Astrocyte of the spinal cord (primary cell): ENCODE measurements around the gene APBB2.

Experiments
- DNase-seq: peaks from one replicate; pipeline ENCODE4 v3.0.0; 2011; ENCODE audit warnings: low read depth, low spot score
- H3K4me3 ChIP-seq: 2 replicates; pipeline ENCODE4 v1.5.1; 2011; ENCODE audit warnings: low read depth, mild to moderate bottlenecking, low read length, moderate library complexity
- in situ Hi-C: cut with HindIII; loops from 2 replicates; pipeline ENCODE4 v1.10.0; 2017; ENCODE audit warnings: low sequenced_read_pairs
- TF ChIP-seq, protein P1 (sequence below): IDR thresholded peaks from 2 replicates; pipeline ENCODE4 v1.5.1; 2012; ENCODE audit warnings: low read depth, mild to moderate bottlenecking, low read length, inconsistent platforms

Gene APBB2

DNA sequence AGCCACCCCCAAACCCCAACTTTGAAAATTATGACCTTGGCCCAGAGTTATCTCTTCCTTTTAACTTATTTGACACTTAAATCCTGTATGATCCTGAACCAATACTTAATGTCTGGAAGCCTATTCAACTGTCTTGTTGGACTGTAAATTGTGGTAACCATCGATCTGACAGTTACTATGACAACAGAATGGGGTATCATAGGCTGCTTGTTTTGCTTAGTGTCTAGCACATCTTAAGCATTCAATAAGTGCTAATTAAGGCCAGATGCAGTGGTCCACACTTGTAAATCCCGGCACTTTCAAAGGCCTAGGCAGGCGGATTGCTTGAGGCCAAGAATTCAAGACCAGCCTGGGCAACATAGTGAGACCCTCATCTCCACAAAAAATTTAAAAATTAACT is 175.0 kb downstream of the APBB2 start:
- in situ Hi-C loops = no loop called here
- no peak for DNase-seq
- TF ChIP-seq, protein P1, sequence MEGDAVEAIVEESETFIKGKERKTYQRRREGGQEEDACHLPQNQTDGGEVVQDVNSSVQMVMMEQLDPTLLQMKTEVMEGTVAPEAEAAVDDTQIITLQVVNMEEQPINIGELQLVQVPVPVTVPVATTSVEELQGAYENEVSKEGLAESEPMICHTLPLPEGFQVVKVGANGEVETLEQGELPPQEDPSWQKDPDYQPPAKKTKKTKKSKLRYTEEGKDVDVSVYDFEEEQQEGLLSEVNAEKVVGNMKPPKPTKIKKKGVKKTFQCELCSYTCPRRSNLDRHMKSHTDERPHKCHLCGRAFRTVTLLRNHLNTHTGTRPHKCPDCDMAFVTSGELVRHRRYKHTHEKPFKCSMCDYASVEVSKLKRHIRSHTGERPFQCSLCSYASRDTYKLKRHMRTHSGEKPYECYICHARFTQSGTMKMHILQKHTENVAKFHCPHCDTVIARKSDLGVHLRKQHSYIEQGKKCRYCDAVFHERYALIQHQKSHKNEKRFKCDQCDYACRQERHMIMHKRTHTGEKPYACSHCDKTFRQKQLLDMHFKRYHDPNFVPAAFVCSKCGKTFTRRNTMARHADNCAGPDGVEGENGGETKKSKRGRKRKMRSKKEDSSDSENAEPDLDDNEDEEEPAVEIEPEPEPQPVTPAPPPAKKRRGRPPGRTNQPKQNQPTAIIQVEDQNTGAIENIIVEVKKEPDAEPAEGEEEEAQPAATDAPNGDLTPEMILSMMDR = no peak
- no peak overlapping the region for H3K4me3 ChIP-seq

DNA sequence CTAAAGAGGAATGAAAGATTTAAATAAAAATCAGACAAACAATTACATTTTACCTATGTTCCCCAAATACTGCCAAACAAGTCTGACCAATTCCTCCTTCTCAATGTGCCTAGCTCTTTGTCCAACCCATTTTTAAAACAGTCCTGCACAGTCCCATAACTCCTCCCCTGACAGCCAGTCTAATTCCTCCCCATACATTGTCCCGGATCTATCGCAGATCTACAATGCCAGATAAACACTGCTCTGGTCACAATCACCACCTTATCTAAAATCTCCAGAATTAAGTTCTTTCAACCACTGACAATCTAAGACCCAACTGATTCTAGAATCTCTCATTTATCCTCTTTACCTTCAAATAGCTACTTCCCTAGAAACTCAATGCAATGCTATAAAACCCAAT is 176.0 kb downstream of the APBB2 start:
- in situ Hi-C loops = no loop called here
- no peak overlapping the region for H3K4me3 ChIP-seq
- DNase-seq = no peak
- TF ChIP-seq, protein P1 = no peak

DNA sequence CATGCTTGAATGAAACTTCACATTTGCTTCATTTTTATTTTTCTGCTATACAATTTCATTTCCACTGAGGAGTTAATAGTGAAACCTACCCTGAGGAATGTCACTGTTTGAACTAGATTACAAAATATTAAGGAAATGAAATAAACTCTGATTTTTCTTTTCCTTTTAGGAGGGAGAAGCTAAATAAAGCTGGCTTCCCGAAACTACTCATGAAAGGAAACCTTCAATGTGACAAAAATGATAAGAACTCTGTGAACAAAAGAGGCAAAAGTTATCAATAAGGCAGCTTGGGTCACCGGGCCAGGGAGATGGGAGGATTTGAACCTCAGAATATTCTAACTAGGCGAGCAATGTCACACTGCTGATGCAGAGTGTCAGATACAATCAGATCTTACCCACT is 185.2 kb downstream of the APBB2 start:
- TF ChIP-seq, protein P1 = no peak
- no peak for DNase-seq
- in situ Hi-C loops = no loop called here
- H3K4me3 ChIP-seq = no peak overlapping the region

DNA sequence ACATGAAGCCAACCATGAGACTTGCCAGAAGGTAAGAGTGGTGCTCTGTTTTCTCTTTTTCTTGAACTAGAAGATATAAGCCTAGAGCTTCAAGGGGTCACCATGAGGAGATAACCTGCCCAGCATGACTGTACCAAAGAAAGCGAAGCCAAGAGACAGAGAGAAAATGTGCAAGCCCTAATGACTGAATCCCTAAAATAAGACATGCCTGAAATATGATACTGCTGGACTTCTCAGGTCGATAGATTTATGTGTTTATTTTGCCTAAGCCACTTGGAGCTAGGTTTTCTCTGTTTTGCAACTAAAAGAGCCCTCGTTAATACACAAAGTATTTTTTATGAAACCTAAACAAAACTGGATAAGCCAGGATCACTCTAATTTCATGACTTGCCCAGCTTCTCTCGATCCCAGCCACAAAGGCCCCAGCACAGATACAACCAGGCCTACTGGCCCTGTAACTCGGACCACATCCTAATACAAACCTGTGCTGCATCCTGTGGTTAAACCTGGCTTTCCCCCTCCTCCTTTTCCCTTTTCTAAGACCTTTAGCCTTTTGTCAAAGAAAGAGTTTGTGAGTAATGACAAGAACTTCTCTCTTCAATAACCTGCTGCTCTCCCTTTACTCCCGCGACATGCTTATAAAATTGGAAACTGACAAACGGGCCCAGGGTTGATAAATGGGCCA is 185.8 kb downstream of the APBB2 start:
- TF ChIP-seq, protein P1 = no peak
- in situ Hi-C loops = no loop called here
- DNase-seq = no peak
- H3K4me3 ChIP-seq = no peak overlapping the region

DNA sequence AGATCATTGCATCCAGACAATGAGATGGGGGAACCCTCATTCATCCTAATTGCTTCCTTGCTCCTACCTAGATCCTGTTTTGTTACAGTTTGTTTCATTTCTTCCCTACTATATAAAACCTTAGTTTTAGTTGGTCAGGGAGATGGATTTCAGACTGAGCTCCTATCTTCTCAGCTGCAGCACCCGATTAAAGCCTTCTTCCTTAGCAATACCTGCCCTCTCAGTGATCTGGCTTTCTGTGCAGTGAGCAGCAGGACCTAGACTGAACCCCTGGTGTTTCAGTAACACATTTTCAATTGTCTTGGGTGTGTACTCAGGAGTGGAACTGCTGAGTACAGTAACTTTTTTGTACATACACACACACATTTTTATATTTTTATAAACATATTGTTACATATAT is 187.4 kb downstream of the APBB2 start:
- TF ChIP-seq, protein P1 = no peak
- DNase-seq = no peak
- no peak overlapping the region for H3K4me3 ChIP-seq
- in situ Hi-C loops = no loop called here

DNA sequence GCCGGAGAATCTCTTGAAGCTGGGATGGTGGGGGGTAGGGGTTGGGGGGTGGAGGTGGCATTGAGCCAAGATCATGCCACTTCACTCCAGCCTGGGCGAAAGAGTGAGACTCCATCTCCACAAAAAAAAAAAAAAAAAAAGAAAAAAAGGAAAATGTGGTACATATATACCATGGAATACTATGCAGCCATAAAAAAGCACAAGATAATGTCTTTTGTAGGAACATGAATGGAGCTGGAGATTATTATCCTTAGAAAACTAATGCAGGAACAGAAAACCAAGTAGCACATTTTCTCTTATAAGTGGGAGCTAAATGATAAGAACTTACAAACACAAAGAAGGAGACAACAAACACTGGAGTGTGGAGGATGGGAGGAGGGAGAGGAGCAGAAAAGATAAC is 188.5 kb downstream of the APBB2 start:
- in situ Hi-C loops = no loop called here
- TF ChIP-seq, protein P1 = no peak

More for the DNA sequence above, 188.5 kb downstream of the APBB2 start:
- no peak overlapping the region for H3K4me3 ChIP-seq
- DNase-seq = no peak
